GM12878 (cell line): ENCODE results near the gene MAPKAPK3. TPM values are rescaled to one million over a fixed set of nuclear protein-coding genes. Genes with fewer than 3 reads are reported as not detected.
A peak's percentile ranks its signal among the peaks of the same experiment; 100 is the strongest.

Experiments used
- ATAC-seq: fragments of 200-7000 bp; cut with Tn5 transposase; 3 replicates; pipeline ENCODE4 v1.9.1; 2020; ENCODE audit warnings: mild to moderate bottlenecking, moderate library complexity
- BruUV-seq: library from RNA; stranded (reverse); fragments of 400-500 nt; replicated peaks from 2 replicates; lab custom pipeline; 2021; lab: Mats Ljungman, UMichigan
- CTCF ChIA-PET: fragments of 300-600 bp; sonication (Branson Sonifier 250); formaldehyde crosslinking; extraction: SDS; loops from one replicate; lab custom pipeline; 2021; ENCODE audit warnings: inconsistent platforms; lab: Yijun Ruan, JAX
- POLR2A ChIA-PET: fragments of 350-600 bp; formaldehyde crosslinking; extraction: SDS; loops from one replicate; lab custom pipeline; 2021; ENCODE audit warnings: inconsistent platforms; lab: Charles Lee
- RAD21 ChIA-PET: fragments of 300-600 bp; sonication (Branson Sonifier 250); formaldehyde crosslinking; loops from one replicate; lab custom pipeline; 2023; ENCODE audit warnings: antibody characterized with exemption; ENCODE audit not compliant: unreplicated experiment; lab: Charles Lee
- SMC1A ChIA-PET: fragments of 300-600 bp; sonication (Branson Sonifier 250); formaldehyde crosslinking; loops from one replicate; lab custom pipeline; 2023; ENCODE audit not compliant: unreplicated experiment, uncharacterized antibody; lab: Charles Lee
- DNase-seq: peaks from one replicate; pipeline ENCODE4 v3.0.0-alpha.2; 2011; ENCODE audit warnings: low read depth, low spot score
- FAIRE-seq: peaks from 3 replicates; lab custom pipeline; 2011; peaks lifted over from hg19 to GRCh38; lab: Jason Lieb, UNC
- H2AFZ ChIP-seq: 2 replicates; pipeline ENCODE4 v1.6.0; 2011; ENCODE audit warnings: low read depth, low read length, control low read depth; ENCODE audit not compliant: control insufficient read depth
- H3K27ac ChIP-seq: 2 replicates; pipeline ENCODE4 v1.5.1; 2011; ENCODE audit warnings: control low read depth; ENCODE audit not compliant: control insufficient read depth, insufficient read depth
- H3K27me3 ChIP-seq, 2 experiments: replicated peaks in 1 of 2; 2 replicates each; pipeline versions ENCODE4 v1.6.0 to v1.6.1; 2011; ENCODE audit warnings: low read length in 1 of 2; ENCODE audit not compliant: control insufficient read depth in 2 of 2, insufficient read depth in 2 of 2
- H3K36me3 ChIP-seq, 2 experiments: 2 replicates each; pipeline ENCODE4 v1.5.1; 2011; ENCODE audit warnings: low read length in 1 of 2; ENCODE audit not compliant: control insufficient read depth in 2 of 2, insufficient read depth in 2 of 2
- H3K4me1 ChIP-seq: 2 replicates; pipeline ENCODE4 v1.6.1; 2011; ENCODE audit warnings: mild to moderate bottlenecking, low read length, moderate library complexity, mixed read lengths; ENCODE audit not compliant: control insufficient read depth, insufficient read depth
- H3K4me2 ChIP-seq: 2 replicates; pipeline ENCODE4 v1.6.0; 2011; ENCODE audit warnings: control low read depth; ENCODE audit not compliant: control insufficient read depth, insufficient read depth
- H3K4me3 ChIP-seq: fragments of 200-600 bp; sonication (generic); 2 replicates; pipeline ENCODE4 v1.5.1; 2016
- H3K79me2 ChIP-seq: 2 replicates; pipeline ENCODE4 v1.6.0; 2011; ENCODE audit warnings: low read length; ENCODE audit not compliant: control insufficient read depth, insufficient read depth
- H3K9ac ChIP-seq: 2 replicates; pipeline ENCODE4 v1.8.0; 2011; ENCODE audit warnings: low read length, control low read depth, mixed read lengths; ENCODE audit not compliant: control insufficient read depth, insufficient read depth
- H3K9me3 ChIP-seq: replicated peaks from 3 replicates; pipeline ENCODE4 v1.5.1; 2011; ENCODE audit warnings: mild to moderate bottlenecking, low read length; ENCODE audit not compliant: control insufficient read depth, insufficient read depth
- H4K20me1 ChIP-seq: 2 replicates; pipeline ENCODE4 v1.6.0; 2011; ENCODE audit not compliant: control insufficient read depth, insufficient read depth
- CBX3 ChIP-seq: fragments of 200-600 bp; sonication (generic); IDR thresholded peaks from 2 replicates; pipeline ENCODE4 v1.6.1; 2016; ENCODE audit warnings: low read depth, borderline replicate concordance
- CHD4 ChIP-seq: fragments of 200-600 bp; sonication (generic); IDR thresholded peaks from 2 replicates; pipeline ENCODE4 v1.6.1; 2016; ENCODE audit warnings: mild to moderate bottlenecking
- HSF1 ChIP-seq: fragments of 150-350 bp; IDR thresholded peaks from 2 replicates; pipeline ENCODE4 v1.6.1; 2014; ENCODE audit warnings: mild to moderate bottlenecking, low read depth, low read length
- MTA2 ChIP-seq: fragments of 450-650 bp; IDR thresholded peaks from 2 replicates; pipeline ENCODE4 v1.6.1; 2016; ENCODE audit warnings: low read depth, mild to moderate bottlenecking, moderate library complexity
- PKNOX1 ChIP-seq: fragments of 450-650 bp; IDR thresholded peaks from 2 replicates; pipeline ENCODE4 v1.6.1; 2016; ENCODE audit warnings: mild to moderate bottlenecking
- ZSCAN29 ChIP-seq: fragments of 450-650 bp; IDR thresholded peaks from 2 replicates; pipeline ENCODE4 v1.6.1; 2017; ENCODE audit warnings: mild to moderate bottlenecking, moderate library complexity
- WGBS: methylation state at CpG from one replicate; pipeline ENCODE4 v1.1.6; 2016; ENCODE audit warnings: low lambda C conversion rate; ENCODE audit not compliant: insufficient replicate concordance, insufficient coverage; ENCODE audit errors: missing lambda C conversion rate; 5-methylcytosine and 5-hydroxymethylcytosine counted together
- in situ Hi-C: fragments of 300-500 bp; cut with MboI; formaldehyde crosslinking; loops from 9 replicates; pipeline ENCODE4 v1.14.3; 2018; ENCODE audit warnings: mixed read lengths
- intact Hi-C: fragments of 100-400 bp; cut with micrococcal nuclease; formaldehyde crosslinking; loops from one replicate; pipeline ENCODE4 v1.14.2; 2022; ENCODE audit not compliant: unreplicated experiment
- polyA plus RNA-seq, 11 experiments: library from polyadenylated mRNA; depleted of rRNA in 4 of 11; unstranded in 6 of 11; stranded (reverse) in 5 of 11; fragments of >200 nt; fragmentation: Nextera tagmentation in 4 of 11; fragmentation: Illumina TruSeq in 1 of 11; extraction: Ambion mirVana in 4 of 11; extraction: Trizol in 1 of 11; gene quantifications; 1 replicate in 1 of 11; 2 replicates in 10 of 11; pipeline versions ENCODE4 v1.2.1 to v1.2.3, GENCODE V29; 2011 to 2016; ENCODE audit warnings: inconsistent platforms in 2 of 11, missing spikeins in 2 of 11, low read depth in 1 of 11
- total RNA-seq, 4 experiments: library from RNA; depleted of rRNA in 3 of 4; stranded (reverse); fragments of >200 nt in 3 of 4; fragmentation: Illumina TruSeq in 1 of 4; extraction: Trizol in 1 of 4; gene quantifications; 2 replicates each; pipeline versions ENCODE4 v1.2.1 to v1.2.3, GENCODE V29; 2013 to 2021
- TF ChIP-seq, protein P1 (sequence below): fragments of 450-650 bp; IDR thresholded peaks from 2 replicates; pipeline ENCODE4 v1.6.1; 2017; ENCODE audit warnings: mild to moderate bottlenecking, low read depth, inconsistent platforms; ENCODE audit not compliant: poor library complexity, severe bottlenecking

MAPKAPK3 gene
- total and polyA plus RNA-seq, 10 of the 15 experiments (the other 5 are each of a cell fraction or from before 2014, with no cell fraction given) = 7.9 to 66.0 (median 39.0) TPM

GRCh38 chr3:50588759-50589433, 28.1 kb upstream of the MAPKAPK3 start:
- H3K9me3 ChIP-seq = no peaks in the 10 kb centered on the region
- no peak for ATAC-seq
- intact Hi-C loops = no loop called here
- peak; percentile 72 for TF ChIP-seq PKNOX1
- TF ChIP-seq, protein P1, sequence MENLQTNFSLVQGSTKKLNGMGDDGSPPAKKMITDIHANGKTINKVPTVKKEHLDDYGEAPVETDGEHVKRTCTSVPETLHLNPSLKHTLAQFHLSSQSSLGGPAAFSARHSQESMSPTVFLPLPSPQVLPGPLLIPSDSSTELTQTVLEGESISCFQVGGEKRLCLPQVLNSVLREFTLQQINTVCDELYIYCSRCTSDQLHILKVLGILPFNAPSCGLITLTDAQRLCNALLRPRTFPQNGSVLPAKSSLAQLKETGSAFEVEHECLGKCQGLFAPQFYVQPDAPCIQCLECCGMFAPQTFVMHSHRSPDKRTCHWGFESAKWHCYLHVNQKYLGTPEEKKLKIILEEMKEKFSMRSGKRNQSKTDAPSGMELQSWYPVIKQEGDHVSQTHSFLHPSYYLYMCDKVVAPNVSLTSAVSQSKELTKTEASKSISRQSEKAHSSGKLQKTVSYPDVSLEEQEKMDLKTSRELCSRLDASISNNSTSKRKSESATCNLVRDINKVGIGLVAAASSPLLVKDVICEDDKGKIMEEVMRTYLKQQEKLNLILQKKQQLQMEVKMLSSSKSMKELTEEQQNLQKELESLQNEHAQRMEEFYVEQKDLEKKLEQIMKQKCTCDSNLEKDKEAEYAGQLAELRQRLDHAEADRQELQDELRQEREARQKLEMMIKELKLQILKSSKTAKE = peak; percentile 9
- 0 out of 2 replicates have a peak, but pooled peaks have one; percentile 6 for TF ChIP-seq CHD4
- TF ChIP-seq MTA2 = 0 out of 2 replicates have a peak, but pooled peaks have one; percentile 2
- TF ChIP-seq CBX3 = no peak
- no peak for TF ChIP-seq ZSCAN29
- no peak for TF ChIP-seq HSF1
- TF ChIP-seq, all 136 proteins: peak for 4
- CTCF ChIA-PET = interaction anchor here (0.8 to 11.1 kb wide), 5 partner anchors 10 to 801 kb away, joined by 4 to 317 read pairs (median 42); partner anchors contain the start of genes C3orf18, CISH, HEMK1 and MAPKAPK3
- FAIRE-seq = no peak
- in situ Hi-C loops = no loop called here
- Histone ChIP-seq H3K4me3 (no peak overlapping the region), H4K20me1 (no peaks in the 10 kb centered on the region), H3K79me2 (no peaks in the 10 kb centered on the region), H3K4me2 (peak overlapping the region; percentile 65), H3K36me3 (no peaks in the 10 kb centered on the region), H2AFZ (peak overlapping the region; percentile 6; the same call in 1 of the 2 replicates), H3K27me3 (no peaks in the 10 kb centered on the region), H3K4me1 (peaks cover 35% of the 10 kb centered on the region), H3K9ac (no peak overlapping the region; the same call in 1 of the 2 replicates), H3K27ac (peak overlapping the region; percentile 51)
- no peak for DNase-seq
- BruUV-seq = no TSS peak
- POLR2A ChIA-PET = interaction anchor here (0.6 to 7.0 kb wide), 8 partner anchors 12 to 225 kb away, joined by 3 to 65 read pairs (median 8); partner anchors contain the start of genes C3orf18, CISH and HEMK1
- 51% methylated on average over 4 of the region's 4 CpGs for WGBS
- SMC1A ChIA-PET = interaction anchor here (1.1 to 10.0 kb wide), 5 partner anchors 10 to 24 kb away, joined by 3 to 186 read pairs (median 21); partner anchors contain the start of genes C3orf18, CISH, HEMK1 and MAPKAPK3
- RAD21 ChIA-PET = interaction anchor here (1.0 to 8.2 kb wide), 9 partner anchors 8 to 33 kb away, joined by 3 to 135 read pairs (median 11); partner anchors contain the start of genes C3orf18, CISH, HEMK1 and MAPKAPK3
